GM19238 (cell line): ENCODE measurements around the gene E2F6.

Experiments used
- DNase-seq: peaks from one replicate; pipeline ENCODE4 v3.0.0; 2011; ENCODE audit warnings: low spot score; ENCODE audit not compliant: insufficient read length

Gene E2F6

GRCh38 chr2:11493282-11493681 is 27.3 kb upstream of the E2F6 start:
- DNase-seq: no peak

DNA sequence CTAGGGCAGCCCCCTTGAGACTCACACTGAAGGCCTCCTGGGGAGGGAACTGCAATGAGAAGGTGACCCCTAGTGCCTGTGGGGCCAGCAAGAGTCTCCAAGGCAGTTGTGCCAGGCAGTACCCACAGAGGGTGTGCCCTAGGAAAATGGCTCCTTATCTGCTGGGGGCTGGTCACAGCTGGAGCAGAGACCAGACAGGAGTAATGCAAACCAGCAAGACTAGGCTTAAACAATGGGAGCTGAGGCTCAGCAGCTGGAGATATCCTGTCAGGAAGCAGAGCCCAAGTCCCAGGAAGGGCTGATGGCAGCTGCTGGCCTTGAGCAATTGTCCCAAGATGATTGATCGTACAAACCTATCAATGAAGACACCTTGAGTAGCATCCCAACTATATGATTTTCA is 26.8 kb upstream of the E2F6 start:
- DNase-seq: no peak

DNA sequence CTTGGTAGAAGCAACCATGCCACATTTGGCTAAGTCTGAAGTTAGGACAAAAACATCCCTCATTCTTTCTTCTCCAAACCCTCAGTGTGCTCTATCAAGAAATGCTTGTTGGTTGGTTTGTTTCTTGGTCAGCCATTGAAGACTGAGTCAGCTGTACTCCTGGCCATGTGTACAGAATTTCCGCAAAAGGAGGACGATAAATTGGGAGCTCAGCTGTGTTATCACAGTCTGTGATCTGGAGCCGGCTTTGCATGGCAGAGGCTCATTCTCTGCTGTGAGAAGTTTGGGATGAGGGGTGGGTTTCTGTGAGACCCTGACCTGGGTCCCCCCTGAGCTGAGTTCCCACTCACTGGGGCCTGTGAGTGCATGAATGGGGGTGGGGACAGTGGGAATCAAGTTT is 26.3 kb upstream of the E2F6 start:
- DNase-seq: no peak

DNA sequence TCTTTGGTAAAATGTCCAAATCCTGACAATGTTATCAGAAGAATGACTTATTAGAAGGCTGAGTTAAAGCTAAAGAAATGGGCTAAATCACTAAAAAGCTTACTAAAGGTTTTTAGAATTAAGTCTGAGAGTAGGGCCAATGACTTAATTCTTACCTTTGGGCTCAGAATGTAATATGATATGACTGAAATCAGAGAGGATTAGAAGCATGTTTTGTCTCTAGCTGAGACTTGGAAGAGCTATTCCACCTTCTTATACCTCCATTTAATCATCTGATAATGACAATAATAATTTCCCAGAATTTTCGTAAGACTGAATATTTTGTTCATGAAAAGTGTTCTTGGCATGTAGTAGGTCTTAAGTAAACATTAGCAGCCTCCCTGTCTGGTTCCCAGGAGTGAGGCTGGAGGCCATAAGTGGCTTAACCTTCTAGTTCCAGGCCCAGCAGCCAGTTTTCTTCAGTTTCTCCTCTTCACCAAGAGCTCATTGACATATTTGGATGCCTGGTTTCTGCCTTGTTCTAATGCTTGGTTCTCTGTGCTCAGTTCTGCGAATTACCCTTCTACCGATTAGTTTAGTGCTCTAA is 25.5 kb upstream of the E2F6 start:
- DNase-seq: no peak

DNA sequence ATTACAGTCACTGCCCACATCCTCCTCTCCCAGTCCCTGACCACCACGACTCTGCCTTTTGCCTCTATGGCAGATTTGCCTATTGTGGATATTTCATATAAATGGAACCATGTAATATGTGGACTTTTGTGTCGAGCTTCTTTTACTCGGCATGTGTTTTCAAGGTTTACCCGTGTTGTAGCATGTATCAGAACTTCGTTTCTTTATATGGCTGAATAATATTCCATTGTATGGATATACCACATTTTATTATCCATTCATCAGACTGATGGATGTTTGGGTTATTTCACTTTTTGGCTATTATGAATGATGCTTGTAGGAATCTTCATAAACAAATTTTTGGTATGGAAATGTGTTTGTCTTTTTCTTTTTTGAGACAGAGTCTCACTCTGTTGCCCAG is 24.2 kb upstream of the E2F6 start:
- no peak for DNase-seq

- no peak for DNase-seq
Measured at GRCh38 chr2:11488809-11489208, 22.8 kb upstream of the E2F6 start.

GRCh38 chr2:11483806-11484617 is 18.1 kb upstream of the E2F6 start:
- DNase-seq: no peak

- DNase-seq: no peak
Measured at GRCh38 chr2:11482473-11483035, 16.6 kb upstream of the E2F6 start.

DNA sequence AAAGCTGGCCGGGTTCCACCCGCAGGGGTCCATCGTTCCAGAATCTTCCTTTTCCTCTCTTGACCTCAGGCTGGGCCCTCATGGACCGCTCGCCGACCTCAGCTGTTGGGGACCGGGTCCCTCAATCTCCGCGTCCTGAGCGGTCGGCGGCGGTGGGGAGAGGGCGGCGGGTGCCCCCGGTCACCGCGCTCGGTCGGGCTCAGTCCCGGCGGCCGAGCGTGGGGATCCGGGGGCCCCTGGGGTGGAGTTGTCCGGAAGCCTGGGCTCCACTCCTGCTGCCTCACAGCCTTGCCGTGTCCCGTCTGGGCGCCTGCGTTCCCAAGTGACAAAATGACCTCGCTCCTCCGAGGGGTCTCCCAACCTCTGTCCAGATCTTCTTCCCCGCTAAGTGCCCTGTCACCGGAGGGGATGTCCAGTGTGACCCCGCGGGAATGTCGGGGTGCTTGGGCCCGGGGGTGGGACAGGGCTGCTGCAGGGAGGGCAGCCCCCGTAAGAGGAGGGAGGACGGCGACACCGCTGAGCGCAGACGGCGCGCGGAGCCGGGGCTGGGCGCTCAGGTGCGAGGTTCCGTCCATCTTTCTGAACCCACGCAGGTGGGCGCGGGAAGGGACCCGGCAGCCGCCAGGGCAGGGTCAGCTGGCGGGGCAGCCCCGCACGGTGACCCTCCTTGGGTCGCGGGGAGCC is 16.0 kb upstream of the E2F6 start:
- DNase-seq: no peak

DNA sequence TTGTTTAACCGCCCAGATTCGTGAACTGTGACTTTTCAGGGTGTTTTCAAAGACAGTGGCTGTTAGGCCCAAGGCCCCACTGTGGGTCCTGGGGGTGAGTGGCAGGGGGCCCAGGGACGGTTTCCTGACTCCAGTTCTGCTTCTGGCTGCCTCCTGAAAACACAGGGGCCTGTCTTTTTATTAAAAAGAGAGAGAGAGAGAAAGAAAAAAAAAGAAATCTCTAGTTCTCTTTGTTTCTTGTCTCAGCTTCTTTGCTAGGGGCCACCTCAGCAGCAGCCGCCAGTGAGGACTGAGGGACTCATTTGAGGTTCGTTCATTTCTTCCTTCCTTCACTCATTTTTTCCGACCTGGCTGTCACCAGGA is 15.4 kb upstream of the E2F6 start:
- DNase-seq: no peak

GRCh38 chr2:11480859-11481258 is 14.9 kb upstream of the E2F6 start:
- DNase-seq: no peak

GRCh38 chr2:11480406-11480805 is 14.4 kb upstream of the E2F6 start:
- DNase-seq: no peak

- DNase-seq: no peak
Measured at GRCh38 chr2:11478899-11479605, 13.1 kb upstream of the E2F6 start.

DNA sequence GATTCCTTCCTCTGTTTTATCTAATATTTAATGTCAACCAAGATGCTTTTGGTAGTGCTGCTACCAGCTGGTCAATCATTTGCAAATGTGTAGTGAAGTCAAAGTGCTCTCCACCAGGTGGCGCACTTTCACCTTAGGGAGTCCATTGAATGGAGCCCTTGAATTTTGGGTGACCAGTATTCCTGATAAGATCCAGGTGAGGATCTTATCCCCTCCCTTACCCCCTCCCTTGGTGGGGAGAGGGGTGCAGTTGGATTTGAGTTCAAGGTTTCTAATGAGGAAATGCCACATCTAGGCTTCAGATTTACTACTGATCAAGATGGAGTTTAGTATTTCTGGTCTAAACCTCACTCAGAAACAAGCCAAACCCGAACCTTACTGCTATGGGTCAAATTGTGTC is 12.0 kb upstream of the E2F6 start:
- DNase-seq: peak; percentile 41

DNA sequence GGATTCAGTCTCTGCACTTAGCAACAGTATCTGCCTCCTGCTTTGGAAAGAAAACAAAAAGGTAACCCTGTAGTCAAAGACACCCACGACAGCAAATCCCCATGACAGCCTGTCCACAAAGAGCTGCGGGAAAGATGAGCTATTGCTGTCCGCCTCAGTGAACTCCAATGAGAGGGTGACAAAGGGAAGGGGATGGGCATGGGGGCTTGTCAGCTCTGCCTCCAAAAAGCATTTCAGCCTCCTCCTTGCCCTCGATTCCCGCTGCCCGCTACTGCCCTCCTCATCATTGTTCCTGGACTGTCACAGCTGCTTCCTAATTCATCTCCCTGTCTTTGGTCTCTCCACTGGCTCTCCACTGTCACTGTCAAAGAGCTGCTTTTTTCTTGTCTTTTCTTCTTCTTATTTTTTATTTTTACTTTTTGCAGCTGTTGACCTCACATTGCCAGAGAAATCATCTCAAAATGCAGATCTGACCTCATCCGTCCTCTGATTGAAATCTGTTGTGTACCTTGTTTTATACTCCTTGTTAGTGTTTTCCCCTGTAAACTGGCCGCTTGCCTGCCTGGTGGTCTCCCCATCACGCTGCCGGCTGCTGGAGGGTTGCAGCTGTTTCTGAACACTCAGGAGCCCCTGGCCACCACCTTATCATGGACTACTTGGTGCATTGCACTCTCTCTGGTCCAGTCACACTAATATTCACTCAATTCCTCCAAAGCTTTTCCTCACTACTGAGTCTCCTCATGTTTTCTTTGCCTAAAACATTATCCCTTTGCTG is 7.9 kb upstream of the E2F6 start:
- DNase-seq: no peak

GRCh38 chr2:11467749-11468148 is 1.8 kb upstream of the E2F6 start:
- DNase-seq: no peak

DNA sequence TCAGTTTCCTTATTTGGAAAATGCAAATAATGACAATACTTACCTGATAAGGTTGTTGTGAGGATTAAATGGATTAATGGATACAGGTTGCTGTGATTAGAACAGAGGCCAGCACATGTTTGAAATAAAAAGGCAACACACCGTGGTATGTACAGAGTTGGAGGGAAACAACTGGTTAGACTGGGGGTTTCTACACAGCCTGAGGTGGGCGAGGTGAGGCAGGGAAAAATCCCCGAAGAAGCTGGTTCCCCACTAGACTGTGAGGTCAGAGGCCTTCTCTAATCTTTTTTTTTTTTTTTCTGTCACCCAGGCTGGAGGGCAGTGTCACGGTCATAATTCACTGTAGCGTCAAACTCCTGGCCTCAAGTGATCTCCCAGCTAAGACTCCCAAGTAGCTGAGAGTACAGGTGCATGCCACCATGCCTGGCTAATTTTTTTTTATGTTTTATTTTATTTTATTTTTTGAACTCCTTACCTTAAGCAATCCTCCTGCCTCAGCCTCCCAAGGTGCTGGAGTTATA is 1.2 kb upstream of the E2F6 start:
- no peak for DNase-seq

GRCh38 chr2:11466307-11467128 is 557 bp upstream of the E2F6 start:
- no peak for DNase-seq

- DNase-seq: no peak
Measured at GRCh38 chr2:11465110-11465484, 864 bp downstream of the E2F6 start.

- no peak for DNase-seq
Measured at GRCh38 chr2:11459816-11460215, 6.1 kb downstream of the E2F6 start.
